ENCODE data around the gene CEP192.

Gene CEP192

DNA sequence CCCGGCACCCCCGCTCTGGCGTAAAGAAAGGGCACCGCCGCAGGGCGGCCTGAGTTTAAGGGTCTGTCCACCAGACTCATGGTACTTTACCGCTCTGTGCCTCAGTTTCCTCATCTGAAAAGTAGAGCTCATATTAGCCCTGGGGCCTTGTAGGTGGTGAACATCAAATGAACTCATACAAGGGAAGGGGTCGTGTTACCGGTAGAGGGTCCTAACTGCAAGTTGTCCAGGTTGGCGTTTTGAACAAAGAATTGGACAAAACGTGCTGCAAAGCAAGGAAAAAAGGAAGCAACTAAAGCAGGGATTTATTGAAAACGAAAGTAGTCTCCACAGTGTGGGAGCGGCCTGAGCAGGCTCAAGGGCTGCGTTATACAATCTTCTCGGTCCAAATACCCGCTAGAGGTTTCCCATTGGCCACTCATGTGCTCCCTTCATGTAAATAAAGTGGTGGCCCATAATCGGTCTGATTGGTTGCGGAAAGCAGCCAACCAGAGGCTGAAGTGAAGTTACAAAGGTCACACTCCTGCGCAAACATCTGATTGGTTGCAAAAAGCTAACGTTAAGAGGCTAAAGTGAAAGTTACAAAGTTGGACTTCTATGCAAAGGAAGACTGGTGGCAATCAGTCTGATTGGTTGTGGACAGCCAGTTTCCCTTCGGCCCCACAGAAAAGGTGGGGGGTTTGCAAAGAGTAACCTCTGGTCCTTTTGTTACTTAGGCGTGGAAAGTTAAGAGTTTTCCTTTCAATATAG, 146.7 kb downstream of the CEP192 start:
- peak in 1 of 2 donors; percentile 38 for DNase-seq (ENCODE audit: low read depth in 2 of 2, low spot score in 1 of 2)

- DNase-seq (ENCODE audit: low read depth in 2 of 2, low spot score in 1 of 2): no peak
Measured at GRCh38 chr18:13138420-13139139, 147.4 kb downstream of the CEP192 start.

DNA sequence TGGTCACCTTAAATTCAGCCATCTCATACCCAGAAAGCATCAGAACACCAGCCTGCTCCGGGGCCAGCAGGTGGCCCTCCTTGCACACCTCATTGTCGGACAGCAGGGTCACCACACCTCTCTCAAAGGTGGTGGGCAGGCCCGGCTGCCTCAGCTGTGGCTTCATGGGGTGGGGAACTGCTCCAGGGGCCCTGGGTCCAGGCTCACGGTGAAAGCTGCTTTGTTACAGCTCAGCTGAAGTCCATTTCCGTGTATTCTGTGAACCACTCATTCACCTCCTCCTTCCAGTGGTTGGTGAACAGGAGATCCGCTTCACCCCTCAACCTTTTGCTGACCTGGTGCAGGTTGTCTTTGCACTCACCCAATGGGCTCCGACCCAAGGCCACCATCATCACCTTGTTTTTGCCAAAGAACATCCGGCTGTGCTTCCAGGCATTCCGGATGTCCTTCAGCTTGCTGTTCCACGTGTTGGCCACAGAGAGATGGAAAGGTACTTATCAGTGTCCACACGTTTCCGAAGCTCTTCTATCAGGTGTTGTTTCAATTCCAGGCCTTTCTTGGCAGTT, 148.8 kb downstream of the CEP192 start:
- no peak for DNase-seq (ENCODE audit: low read depth in 2 of 2, low spot score in 1 of 2)

- DNase-seq (ENCODE audit: low read depth in 2 of 2, low spot score in 1 of 2): no peak
Measured at GRCh38 chr18:13141209-13141608, 150.0 kb downstream of the CEP192 start.

DNA sequence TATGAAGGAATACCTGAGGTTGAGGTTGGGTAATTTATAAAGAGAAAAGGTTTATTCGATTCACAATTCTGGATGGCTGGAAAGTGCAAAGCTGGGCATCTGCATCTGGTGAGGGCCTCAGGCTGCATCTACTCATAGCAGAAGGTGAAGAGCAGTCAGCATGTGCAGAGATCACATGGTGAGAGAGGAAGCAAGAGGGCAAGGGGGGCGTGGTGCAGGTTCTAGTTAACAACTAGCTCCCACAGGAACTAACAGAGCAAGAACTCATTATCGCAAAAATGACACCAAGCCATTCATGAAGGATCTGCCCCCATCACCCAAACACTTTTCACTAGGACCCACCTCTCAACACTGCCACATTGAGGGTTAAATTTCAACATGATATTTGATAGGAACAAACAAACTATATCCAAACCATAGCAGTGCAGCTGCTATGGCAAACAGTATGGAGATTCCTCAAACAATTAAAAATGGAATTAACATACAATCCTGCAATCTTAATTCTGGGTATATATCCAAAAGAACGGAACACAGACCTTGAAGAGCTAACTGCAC, 154.6 kb downstream of the CEP192 start:
- DNase-seq (ENCODE audit: low read depth in 2 of 2, low spot score in 1 of 2): no peak

DNA sequence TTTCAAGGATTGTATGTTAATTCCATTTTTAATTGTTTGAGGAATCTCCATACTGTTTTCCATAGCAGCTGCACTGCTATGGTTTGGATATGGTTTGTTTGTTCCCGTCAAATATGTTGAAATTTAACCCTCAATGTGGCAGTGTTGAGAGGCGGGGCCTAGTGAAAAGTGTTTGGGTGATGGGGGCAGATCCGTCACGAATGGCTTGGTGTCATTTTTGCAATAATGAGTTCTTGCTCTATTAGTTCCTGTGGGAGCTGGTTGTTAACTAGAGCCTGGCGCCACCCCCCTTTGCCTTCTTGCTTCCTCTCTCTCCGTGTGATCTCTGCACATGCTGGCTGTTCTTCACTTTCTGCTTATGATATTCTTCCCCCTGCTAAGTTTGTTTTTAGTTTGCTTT, 156.0 kb downstream of the CEP192 start:
- no peak for DNase-seq (ENCODE audit: low read depth in 2 of 2, low spot score in 1 of 2)

DNA sequence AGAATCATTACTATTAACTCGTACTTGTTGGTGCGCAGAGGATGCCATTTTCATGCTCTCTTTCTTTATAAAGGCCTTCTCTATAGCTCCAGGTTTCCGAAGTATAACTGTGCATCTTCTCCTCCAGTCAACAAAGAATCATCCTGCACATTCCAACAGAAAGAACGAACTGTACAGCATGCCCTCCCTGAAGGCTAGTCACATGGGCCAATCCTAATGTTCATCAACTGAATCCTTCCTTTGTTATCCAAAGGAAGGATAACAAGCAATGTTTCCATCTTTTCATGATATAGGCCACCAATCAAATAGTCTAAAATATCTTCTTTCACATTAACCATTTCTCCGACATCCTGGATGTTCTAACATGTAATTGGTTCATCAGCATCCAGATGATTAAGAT, 160.5 kb downstream of the CEP192 start:
- no peak for DNase-seq (ENCODE audit: low read depth in 2 of 2, low spot score in 1 of 2)

GRCh38 chr18:13158428-13158827, 167.3 kb downstream of the CEP192 start:
- DNase-seq (ENCODE audit: low read depth in 2 of 2, low spot score in 1 of 2): no peak

- DNase-seq (ENCODE audit: low read depth in 2 of 2, low spot score in 1 of 2): no peak
Measured at GRCh38 chr18:13159579-13159978, 168.4 kb downstream of the CEP192 start.

- DNase-seq (ENCODE audit: low read depth in 2 of 2, low spot score in 1 of 2): no peak
Measured at GRCh38 chr18:13161276-13161899, 170.2 kb downstream of the CEP192 start.

DNA sequence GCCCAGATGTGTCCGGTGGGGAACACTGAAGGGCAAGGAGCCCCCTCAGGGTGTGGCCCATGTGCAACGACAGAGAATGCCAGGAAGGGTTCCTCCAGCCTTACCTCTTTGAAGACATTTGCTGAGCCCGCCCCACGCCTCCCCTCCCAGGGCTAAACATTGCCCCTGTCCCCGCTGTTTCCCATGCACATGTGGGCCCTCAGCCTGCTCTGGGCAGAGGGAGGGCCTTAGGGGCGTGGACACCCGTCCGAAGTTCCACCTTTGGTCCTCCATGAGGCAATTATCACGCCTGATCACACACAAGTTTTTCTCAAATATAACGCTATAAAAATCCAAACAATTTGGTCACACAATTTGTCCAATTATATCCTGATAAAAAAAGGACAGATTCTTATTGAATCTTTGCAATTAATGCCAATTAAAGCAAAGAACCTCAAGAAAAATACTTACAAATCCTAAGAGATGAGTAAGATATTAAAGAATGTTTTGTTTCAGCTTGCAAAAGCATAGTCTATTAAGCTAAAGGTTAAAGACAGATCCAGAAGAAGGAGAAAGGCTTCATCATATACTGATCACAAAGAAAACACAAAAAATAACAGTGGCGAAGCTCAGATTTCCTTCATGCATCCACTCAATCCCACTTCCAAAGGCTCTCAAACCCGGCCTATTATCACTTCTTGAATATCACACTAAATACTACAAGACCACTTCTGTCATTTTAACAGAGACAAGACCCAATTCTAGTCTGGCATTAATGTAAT, 172.2 kb downstream of the CEP192 start:
- no peak for DNase-seq (ENCODE audit: low read depth in 2 of 2, low spot score in 1 of 2)

- no peak for DNase-seq (ENCODE audit: low read depth in 2 of 2, low spot score in 1 of 2)
Measured at GRCh38 chr18:13164406-13164805, 173.2 kb downstream of the CEP192 start.

DNA sequence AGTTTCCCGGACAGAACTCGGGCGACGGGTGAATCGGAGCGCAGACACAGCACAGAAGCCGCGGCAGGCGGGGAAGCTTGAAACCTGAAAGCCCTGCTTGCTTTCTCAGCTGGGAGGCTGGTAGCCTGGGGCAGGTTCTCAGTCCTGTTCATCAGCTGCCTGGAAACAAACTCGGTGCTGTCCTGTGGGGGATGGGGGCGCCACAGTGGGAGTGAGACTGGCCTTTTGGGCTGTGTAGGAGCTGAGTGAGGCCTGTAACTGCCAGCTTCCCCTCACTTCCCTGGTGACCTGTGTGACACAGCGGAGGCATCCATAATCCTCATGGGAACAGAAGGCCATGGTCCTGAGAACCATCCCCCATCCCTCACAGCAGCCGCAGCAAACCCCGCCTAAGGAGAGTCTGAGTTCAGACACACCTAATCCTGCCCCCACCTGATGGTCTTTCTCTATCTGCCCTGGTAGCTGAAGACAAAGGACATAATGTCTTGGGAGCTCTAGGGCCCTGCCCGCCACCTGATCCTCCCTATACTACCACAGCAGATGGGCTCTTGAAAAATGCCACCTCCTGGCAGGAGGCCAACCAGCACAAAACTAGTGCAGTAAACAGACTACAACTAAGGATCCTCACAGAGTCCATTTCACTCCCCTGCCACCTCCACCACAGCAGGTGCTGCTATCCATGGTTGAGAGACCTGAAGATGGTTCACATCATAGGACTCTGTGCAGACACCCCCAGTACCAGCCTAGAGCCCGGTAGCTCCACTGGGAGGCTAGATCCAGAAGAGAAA, 174.7 kb downstream of the CEP192 start:
- DNase-seq (ENCODE audit: low read depth in 2 of 2, low spot score in 1 of 2): no peak

DNA sequence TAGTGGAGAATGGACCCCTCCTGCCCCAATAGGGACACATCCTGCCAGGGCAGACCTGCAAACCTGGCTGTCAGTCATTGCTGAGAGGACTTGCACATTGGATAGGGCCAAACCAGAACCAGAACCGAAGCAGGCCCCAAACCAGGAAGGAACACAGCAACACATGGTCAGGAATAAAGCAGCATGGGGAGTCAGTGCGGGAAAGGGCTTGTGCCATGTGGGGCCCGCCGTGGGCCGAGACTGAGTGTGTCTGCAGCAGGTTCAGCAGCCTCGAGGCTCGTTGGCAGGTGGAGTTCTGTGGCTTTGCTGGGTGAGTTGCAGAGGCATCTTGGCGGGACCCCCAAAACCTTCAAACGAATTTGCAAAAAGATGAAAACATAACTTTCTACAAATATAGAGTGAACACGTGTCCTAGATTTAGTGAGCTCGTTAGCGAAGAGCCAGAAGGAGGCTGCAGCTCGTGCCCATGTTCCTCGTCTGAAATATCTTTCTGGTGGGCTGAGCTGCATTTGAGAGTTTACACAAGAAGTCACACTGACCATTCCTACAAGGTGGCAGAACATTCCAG, 182.5 kb downstream of the CEP192 start:
- DNase-seq (ENCODE audit: low read depth in 2 of 2, low spot score in 1 of 2): no peak

All from stimulated activated CD8-positive, alpha-beta memory T cell treated with anti-CD3 and anti-CD28 coated beads, Interleukin-4, amount 100 ng/mL, for 4 hours (primary cell).